Measurements from ENCODE around the gene ENTPD2.

Gene ENTPD2

DNA sequence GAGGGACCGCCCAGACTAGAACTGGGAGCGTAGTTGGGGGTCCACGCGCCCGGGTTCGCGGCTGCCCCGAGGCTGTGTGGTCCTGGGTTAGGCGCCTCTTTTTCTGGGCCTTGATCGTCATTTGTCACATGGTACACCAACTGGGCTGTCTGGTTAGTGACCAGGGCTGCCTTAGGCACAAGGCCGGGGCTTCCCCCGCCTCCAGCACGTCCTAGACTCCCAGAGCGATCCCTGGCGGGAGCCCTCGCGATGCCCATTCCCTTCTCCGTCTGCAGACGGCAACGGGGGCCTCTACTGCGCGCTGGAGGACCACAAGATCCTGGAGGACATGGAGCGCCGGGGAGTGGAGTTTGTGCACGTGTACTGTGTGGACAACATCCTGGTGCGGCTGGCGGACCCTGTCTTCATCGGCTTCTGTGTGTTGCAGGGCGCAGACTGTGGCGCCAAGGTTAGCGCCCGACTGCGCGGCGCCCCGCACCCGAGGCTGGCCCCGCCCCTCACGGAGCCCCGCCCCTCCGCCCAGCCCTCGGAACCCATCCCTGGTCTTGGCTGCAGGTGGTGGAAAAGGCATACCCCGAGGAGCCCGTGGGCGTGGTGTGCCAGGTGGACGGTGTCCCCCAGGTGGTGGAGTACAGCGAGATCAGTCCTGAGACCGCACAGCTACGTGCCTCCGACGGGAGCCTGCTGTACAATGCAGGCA lies 25.0 kb upstream of the ENTPD2 start:
- DNase-seq: no peak

DNA sequence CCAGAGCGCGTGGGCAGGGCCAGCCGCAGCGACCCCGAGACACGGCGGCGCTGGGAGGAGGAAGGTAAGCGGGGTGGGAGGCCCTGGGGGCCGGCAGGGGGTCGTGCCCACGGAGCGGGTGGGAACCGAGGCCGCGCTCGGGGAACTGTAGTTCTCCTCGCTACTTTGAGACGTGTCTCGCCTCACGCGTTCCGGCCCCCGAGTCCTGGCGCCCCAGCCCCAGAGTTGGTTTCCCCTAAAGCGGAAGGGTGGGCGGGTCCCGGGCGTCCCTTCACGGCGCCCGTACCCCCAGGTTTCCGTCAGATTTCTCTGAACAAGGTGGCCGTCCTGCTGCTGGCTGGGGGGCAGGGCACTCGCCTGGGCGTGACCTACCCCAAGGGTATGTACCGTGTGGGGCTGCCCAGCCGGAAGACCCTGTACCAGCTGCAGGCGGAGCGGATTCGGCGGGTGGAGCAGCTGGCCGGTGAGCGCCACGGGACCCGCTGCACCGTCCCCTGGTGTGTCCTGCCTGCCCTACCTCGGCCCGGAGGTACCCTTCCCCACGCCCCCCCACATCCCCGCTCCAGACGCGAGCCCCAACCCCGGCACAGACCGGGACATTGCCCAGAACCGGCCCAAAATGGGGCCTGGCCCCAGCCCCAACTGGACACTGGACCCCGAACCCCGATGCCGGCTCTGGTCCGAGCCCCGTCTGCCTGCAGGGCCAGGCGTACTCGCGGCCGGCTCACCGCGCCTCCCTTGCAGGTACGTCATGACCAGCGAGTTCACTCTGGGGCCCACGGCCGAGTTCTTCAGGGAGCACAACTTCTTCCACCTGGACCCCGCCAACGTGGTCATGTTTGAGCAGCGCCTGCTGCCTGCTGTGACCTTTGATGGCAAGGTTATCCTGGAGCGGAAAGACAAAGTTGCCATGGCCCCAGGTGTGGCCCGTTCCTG lies 24.2 kb upstream of the ENTPD2 start:
- peak; percentile 55 for DNase-seq

DNA sequence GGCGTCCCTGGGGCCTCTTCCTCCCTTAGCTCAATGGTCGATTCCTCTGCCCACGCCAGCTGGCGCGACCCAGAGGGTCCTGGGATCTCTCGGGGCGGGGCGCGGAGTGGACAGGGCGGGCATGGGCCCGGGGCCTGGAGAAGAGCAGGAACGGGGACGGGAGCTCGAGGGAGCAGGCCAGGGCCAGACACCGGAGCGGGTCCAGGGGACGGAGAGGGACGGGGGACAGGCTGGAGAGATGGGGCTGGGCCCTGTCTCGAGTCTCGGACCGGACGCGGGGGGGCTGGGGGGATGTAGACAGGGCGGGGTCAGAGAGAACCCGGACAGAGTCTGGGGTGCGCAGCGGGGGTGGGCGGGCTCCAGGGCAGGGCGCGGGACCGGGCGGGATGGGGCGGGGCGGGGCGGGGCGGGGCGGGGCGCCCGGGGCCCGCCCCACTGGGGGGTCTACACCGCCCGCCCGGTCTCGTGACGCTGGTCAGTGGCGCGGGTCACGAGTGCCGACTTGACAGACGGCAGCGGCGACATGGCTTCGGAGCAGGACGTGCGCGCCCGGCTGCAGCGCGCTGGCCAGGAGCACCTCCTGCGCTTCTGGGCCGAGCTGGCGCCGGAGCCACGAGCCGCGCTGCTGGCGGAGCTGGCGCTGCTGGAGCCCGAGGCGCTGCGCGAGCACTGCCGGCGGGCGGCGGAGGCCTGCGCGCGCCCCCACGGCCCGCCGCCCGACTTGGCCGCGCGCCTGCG lies 23.3 kb upstream of the ENTPD2 start, which contains the start of gene UAP1L1:
Gene UAP1L1 (plus strand): TSS at position 508 of the 738 bp plus-strand sequence. CDS start 16 bp downstream, at position 524.
- DNase-seq: peak; percentile 69

DNA sequence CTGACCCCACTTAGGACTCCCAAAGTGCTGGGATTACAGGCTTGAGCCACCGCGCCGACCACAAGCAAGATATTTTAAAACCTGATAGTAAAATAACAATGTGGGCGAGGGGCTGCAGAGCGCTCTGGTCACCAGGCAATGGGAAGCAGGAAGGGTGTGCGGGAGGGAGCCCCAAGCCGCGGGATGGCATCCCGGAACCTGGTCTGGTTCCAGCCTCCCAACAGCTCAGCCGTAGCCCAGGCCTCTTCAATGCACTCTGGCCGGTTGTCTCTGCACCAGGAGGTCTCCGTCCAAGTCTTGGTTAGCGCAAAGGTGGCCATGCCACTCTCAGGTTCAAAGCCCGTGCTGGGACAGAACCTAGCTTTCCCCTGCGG lies 22.8 kb upstream of the ENTPD2 start:
- DNase-seq: no peak

DNA sequence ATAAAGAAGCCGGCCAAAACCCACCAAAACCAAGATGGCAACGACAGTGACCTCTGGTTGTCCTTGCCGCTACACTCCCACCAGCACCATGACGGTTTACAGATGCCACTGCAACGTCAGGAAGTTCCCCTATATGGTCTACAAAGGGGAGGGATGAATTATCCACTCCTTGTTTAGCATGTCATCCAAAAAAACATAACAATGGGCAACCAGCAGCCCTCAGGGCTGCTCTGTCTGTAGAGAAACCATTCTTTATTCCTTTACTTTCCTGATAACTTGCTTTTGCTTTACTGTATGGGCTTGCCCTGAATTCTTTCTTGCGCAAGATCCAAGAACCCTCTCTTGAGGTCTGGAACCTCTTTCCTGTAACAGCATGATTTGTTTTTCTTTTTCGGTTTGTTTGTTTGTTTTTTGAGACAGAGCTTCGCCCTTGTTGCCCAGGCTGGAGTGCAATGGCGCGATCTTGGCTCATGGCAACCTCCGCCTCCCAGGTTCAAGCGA lies 21.5 kb upstream of the ENTPD2 start:
- DNase-seq: no peak

DNA sequence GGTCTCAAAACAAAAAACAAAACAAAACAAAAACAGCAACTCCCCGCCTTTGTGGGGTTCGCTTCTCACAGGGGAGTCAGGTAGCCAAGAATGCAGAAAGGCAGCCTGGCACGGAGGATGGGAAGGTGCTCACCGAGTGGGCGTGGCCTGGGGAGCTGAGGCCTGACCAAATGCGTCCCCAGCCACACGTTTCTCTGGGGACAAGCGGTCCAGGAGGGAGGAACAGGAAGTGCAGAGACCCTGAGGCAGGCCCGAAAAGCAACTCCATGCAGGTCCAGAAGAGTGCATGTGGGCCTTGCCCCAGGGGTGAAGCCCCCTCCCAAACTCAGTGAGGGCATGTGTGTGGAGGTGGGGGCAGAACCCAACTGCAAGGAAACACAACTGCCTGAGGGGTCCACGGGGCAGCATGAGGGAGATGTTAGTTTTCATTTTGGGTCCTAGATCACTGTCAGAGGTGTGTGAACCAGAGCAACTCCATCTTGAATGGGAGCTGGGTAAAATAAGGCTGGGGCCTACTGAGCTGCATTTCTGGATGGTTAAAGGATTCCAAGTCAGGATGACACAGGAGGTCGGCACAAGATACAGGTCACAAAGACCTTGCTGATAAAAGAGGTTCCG lies 20.9 kb upstream of the ENTPD2 start:
- DNase-seq: no peak

DNA sequence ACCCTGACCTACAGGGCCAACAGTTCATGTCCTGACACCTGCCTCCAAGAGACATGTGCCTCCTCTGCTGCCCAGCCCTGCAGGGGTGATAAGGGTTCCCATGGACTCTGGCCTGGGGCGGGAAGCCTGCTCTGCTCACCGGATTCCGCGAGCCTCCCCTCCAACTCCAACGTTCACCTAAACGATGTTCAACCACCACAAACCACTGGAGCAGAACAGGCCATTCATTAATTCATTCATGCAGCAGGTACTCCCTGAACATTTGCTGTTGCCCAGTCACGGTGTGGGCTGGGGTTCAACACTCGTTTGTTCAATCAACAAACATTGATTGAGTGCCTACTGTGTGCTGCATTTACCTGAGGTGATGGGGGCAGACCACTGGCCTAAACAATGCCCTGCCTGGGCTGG lies 20.1 kb upstream of the ENTPD2 start:
- DNase-seq: no peak

DNA sequence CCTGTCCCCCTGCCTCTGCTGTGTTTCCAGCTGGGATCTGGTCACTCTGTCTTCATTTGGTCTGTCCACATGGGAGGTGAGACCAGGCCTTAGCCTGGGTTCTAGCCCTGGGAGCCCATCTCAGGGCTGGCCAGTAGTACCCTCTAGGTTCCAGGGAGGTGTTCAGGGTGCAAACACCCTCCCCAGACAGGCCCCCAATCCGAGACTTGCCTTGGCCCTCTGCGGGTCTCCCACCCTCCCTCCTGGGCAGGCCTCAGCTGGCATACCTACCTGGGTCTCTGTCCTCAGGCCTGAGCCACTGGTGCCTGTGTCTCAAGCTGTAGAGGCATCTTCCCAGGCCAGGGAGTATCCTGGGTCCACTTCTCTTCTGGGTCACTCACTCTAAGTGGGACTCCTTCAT lies 17.4 kb upstream of the ENTPD2 start:
- no peak for DNase-seq

DNA sequence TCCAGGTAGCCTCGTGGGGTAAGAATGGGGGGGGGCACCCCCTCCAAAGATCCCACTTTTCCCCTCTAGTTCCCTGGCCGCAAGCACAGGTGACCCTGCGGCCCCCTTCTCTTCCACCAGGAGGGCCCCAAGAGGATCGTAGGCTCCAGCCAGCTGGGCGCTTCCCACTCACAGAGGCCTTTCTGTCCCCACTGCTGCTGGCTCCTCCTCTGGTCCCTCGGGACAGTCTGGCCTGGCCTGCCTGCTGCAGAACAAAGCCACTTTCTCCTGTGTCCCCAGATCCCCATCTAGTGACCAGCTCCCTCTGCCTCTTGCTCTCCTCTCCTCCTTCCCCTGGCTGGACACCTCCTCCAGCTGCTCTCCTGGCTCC lies 17.0 kb upstream of the ENTPD2 start:
- DNase-seq: no peak

DNA sequence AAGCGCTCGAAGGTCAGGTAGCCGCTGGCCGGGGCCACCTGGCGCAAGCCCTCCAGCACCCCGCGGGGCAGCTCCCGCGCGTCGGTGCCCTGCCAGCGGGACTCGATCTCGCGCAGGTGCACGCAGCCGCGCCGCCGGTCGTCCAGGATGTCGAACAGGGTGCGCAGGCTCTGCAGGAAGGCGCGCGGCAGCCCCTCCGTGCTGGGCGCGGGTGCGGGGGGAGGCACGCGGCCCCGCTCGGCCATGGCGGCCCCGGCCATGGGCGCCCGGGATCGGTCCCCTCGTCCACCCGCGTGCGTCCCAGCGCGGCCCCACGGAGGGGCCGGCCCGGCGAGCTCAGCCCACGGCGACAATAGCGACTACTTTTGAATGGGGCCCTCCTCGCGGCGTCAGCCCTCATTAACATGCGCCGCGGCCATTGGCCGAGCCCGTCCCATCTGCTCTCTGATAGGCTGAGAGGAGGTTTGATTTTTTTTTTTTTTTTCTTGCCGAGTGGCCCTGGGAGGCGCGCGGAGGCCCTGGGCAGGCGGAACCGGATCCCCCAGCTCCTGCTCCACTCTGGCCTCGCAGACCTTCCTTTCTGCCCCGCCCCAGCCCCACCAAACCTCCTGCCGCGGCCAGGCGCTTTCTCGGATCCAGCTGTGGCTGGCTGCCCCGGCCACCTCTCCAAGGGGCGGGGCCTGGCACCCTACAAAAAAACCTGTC lies 16.5 kb upstream of the ENTPD2 start, which contains the start of gene SAPCD2:
Gene SAPCD2 (minus strand): TSS at position 357 of the 705 bp plus-strand sequence. CDS start 97 bp downstream, at position 260.
- peak; percentile 88 for DNase-seq

DNA sequence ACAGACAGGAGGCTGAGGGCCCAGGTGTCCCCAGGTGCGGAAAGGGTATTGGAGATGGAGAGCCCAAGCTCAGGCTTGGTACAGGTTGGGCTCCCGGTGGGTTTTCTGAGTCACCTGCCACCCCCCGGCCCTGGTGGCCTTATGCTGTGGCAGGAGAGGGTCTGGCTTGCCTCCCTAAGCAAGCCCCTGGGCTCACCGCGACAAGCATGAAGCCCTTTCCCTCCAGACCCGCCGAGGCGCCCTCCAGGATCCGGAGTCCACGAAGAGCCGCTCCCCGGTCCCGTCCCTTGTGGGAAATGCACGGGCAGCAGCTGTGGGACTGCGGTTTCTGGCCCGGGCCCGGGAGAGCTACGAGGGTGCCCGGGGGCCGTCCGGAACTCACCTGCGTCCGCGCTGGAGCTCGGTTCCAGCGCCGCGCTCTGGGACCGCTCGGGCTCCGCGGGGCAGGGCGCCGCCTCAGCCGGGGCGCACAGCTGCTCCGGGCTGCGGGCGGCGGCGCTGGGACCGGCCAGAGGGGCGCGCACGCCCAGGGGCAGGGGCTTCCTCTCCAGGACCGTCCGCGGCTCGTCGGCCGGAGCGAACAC lies 15.7 kb upstream of the ENTPD2 start:
- no peak for DNase-seq

DNA sequence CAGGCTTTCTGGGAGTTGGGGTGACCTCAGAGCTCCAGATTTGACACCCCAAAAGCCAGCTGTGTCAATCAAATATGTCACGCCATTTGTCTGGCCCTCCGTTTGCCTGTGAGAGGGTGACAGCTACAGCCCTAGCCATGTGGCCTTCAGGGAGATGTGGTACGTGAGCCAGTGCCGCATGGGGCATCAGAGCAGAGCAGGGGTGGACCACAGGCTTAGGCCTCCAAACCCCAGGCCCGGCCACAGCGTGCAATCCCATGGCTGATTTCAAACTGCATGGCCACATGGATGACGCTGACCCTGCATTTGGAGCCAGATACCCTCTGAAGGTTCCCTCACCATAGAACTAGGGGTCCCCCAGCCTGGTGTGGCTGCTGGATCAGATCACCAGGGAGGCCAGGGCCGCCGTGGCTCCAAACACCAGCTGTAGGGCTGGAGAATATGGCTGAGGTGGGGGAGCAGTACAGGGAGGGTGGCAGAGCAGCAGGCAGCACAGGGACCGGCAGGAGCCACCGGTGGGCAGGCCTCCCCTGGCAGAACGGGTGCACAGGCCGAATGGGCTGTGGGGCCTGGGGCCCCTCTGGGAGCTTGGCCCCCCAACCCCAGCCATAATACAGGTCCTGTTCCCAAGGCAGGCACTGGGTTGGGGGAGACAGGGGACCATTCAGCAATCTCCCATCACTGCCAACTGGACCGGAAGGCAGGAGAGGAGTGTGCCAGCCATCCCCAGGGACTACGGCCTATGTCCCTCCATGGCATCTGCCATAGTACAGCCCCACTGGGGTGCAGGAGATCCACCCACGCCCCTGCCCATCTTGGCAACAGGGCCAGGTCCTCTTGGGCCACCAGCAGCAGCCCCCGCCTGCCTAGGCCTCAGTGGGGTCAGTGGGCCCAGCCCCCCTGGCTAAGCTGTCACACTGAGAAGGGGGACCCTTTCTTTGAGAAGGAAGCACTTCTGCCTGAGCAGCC lies 15.0 kb upstream of the ENTPD2 start:
- no peak for DNase-seq

DNA sequence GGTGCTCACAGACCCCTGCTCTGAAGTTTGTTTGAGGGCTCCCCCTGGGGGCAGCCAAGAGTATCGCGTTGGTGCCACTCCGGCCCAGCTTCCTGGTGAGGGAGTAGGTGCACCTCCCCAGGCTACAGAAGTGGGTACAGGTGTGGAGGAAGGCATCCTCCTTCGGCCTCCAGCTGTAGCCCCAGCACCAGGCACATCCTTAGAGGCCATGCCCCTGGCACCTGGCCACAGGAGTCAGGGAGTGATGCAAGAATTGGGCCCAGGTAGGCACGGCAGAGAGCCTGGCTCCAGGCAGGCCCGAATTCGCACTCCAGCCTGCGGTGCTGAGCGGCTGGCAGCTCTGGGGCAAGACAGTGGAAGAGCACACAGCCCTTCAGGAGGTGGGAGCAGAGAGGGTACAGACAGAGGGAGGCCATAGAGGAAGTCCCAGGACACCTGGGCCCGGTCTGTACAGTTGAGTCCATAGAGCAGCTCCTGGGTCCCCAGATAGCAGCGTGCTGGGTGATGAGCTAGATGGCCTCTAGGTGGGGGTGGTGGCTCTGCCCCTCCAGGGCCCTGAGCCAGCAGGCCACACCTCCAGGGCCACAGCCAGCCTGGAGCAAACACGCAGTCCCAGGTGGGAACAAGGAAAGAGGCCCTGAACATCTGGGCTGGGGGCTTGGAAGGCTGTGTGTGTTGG lies 14.1 kb upstream of the ENTPD2 start:
- peak; percentile 92 for DNase-seq

DNA sequence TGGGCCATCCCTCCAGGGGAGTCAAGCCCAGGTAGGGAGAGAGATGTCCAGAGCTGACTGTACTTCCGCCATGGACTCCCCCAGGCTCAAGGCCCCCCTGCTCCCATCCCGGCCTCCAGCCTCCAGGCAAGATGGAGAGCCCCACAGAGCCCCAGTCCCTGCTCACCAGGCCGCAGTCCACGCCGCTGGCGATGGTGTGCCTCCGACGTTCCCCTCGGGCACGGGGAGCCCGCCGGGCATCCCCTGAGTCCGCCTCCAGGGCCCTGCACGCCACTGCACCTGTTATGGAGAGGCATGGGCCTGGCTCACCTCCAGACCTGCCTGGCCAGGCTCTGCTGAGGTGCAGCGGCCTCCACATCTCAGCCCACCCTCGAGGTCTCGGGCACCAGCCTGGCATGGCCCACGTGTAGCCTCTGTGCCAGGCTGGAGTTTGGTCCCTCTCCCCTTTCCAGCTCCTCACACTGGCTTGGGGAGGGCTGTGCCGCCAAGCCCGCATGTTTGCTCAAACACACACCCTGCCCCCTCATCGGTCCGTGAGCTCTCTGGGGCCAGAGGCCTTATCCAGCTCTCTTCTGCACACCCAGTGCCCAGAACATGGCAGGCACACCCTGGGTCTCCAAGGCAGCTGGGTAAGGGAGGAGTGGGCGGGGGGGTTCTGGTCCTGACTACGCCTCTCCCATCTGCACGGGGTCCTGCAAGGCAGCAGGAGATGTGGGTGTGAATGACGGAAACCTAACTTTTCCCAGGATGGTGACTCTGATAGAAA lies 12.4 kb upstream of the ENTPD2 start:
- DNase-seq: no peak

DNA sequence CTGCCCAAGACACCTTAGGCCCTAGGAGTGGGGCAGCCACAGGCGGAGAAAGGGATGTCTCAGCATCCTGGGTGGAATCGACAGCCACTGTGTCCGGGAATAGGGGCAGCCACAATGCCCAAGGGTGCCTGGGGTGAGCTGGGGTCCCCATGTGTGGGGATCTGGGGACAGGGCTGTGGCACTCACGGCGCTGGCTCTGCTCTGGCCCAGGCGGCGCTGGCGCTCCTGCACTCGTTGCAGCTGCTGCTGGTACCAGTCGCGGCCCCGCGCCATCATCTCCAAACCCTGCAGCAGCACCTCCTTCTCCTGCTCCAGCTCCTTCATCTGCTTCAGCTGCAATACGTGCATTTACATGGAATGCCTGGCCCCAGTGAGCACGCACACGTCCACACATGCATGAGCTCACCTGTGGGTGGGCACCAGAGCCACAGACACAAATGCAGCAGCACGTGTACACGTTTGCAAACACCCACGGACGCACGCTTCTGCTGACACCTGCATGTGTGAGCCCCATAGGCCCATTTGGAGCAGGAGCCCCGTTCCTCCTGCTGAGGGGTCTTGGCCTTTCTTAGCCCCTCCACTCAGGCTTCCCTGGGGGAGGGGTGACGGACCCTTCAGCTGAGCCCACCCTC lies 11.6 kb upstream of the ENTPD2 start:
- no peak for DNase-seq

DNA sequence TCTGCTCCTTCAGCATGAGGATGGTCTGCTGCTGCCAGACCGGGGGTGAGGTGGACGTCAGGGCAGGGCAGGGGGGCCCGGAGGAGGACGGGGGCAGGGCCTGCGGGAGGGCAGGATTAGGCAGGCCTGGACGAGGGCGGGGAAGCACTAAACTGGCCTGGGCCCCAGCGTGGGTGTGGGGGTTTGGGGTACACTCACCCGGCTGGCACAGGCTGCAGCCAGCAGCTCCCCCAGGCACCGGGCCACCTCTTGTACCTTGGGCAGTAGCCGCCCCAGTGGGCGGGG lies 11.0 kb upstream of the ENTPD2 start:
- DNase-seq: no peak

DNA sequence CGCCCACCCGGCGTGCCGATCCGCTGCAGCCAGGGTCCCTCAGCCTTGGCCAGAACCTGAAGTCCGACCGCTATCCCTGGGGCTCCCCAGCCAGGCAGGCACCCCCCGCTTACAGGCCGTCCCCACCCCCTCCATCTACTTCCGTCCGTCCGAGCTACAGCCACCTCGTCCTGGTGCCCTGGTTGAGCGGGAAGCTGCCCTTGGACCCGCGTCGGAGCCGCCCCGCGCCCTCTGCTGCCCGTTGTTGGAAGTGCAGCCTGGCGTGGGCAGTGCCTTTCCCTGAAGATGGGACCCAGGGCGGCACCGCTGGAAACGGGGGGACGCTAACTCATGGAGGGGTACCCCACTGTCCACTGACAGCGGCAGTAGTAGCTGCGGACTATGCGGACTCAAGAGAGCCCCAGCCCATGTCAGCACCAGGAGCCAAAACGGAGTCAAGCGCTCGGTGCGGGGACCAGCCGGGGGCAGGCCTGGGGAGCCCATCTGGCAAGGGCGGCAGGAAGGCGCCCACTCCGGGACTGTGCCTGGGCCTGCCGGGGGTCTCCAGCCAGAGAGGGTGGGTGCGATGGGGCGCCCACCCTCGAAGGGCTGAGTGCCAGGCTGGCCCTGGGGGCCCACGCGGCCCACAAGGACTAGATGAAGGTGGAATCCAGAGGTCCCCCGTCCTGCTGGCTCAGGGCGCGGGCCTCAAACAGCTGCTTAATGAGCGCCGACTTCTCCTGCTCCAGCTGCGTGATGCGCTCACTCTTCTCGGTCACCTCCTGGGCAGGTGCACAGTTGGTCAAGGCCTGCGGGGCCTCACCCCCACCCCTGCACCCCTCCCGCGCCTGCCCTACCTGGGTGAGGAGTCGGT lies 10.4 kb upstream of the ENTPD2 start:
- peak; percentile 58 for DNase-seq
